Activated CD8-positive, alpha-beta T cell treated with anti-CD3 and anti-CD28 coated beads, Interleukin-2, amount 10 ng/mL, durations not matched to agents 7 days and 5 days (primary cell): ENCODE measurements around the gene PPM1J. TPM values are rescaled to one million over a fixed set of nuclear protein-coding genes. Genes with fewer than 3 reads are reported as not detected.

ENCODE experiments used
- ATAC-seq: fragments of 150-1000 bp; cut with Tn5 transposase; one replicate; pipeline ENCODE4 v1.10.0; 2021; ENCODE audit warnings: moderate library complexity
- CTCF ChIA-PET: fragments of 350-600 bp; sonication (Branson Sonifier 250); formaldehyde crosslinking; loops from one replicate; lab custom pipeline; 2021; ENCODE audit warnings: antibody characterized with exemption; lab: Charles Lee
- POLR2A ChIA-PET: fragments of 350-600 bp; sonication (Branson Sonifier 250); formaldehyde crosslinking; loops from one replicate; lab custom pipeline; 2021; ENCODE audit warnings: antibody characterized with exemption; lab: Charles Lee
- DNase-seq: peaks from one replicate; pipeline ENCODE4 v3.0.0-alpha.2; 2020
- H3K27ac Mint-ChIP-seq: one replicate; pipeline ENCODE4 v1.8.0; 2021; ENCODE audit warnings: mild to moderate bottlenecking, mixed read lengths
- H3K27me3 Mint-ChIP-seq: one replicate; pipeline ENCODE4 v1.8.0; 2021; ENCODE audit warnings: low read depth, mixed read lengths
- H3K36me3 Mint-ChIP-seq: one replicate; pipeline ENCODE4 v1.8.0; 2021; ENCODE audit warnings: low read depth, mixed read lengths
- H3K4me1 Mint-ChIP-seq: one replicate; pipeline ENCODE4 v1.8.0; 2021; ENCODE audit warnings: low read depth, mixed read lengths
- H3K4me3 Mint-ChIP-seq: one replicate; pipeline ENCODE4 v1.8.0; 2021; ENCODE audit warnings: mild to moderate bottlenecking, mixed read lengths
- H3K9me3 Mint-ChIP-seq: one replicate; pipeline ENCODE4 v1.8.0; 2022; ENCODE audit warnings: mixed read lengths; ENCODE audit not compliant: insufficient read depth
- total RNA-seq, 2 experiments: library from RNA; stranded (reverse); gene quantifications; one replicate each; pipeline ENCODE4 v1.2.3, GENCODE V29; 2021

The PPM1J gene
- total RNA-seq, 2 experiments from 2014 or later = not detected

DNA sequence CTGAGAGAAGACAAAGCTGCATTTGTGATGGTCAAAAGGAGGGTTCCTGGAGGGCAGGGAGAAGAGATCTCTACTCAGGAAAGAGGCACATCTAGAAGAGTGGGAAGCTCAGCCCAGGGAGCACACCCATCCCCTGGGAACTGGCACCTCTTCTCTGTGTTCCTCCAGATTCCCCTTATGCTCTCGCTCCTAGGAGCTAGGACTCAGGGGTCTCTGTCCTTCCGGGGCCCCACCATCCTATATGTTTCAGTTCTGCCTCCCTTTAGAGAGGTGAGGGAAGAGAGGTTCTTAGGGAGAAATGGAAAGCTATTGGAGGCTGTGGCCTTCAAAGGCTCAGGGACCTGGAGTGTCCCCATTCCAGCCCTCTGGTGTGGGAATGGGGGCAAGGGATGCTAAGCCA, 4.6 kb upstream of the PPM1J start:
- H3K4me3 Mint-ChIP-seq = no peak overlapping the region
- CTCF ChIA-PET = interaction anchor here (0.5 to 9.8 kb wide), 10 partner anchors 11 to 1200 kb away, joined by 3 to 173 read pairs (median 6); partner anchors contain the start of gene LRIG2
- no peak for ATAC-seq
- POLR2A ChIA-PET = no interaction called here
- no peak for DNase-seq
- H3K27ac Mint-ChIP-seq = no peak overlapping the region
- no peaks in the 10 kb centered on the region for H3K9me3 Mint-ChIP-seq
- H3K4me1 Mint-ChIP-seq = peaks cover 30% of the 10 kb centered on the region
- H3K27me3 Mint-ChIP-seq = peaks cover 28% of the 10 kb centered on the region
- H3K36me3 Mint-ChIP-seq = no peaks in the 10 kb centered on the region

DNA sequence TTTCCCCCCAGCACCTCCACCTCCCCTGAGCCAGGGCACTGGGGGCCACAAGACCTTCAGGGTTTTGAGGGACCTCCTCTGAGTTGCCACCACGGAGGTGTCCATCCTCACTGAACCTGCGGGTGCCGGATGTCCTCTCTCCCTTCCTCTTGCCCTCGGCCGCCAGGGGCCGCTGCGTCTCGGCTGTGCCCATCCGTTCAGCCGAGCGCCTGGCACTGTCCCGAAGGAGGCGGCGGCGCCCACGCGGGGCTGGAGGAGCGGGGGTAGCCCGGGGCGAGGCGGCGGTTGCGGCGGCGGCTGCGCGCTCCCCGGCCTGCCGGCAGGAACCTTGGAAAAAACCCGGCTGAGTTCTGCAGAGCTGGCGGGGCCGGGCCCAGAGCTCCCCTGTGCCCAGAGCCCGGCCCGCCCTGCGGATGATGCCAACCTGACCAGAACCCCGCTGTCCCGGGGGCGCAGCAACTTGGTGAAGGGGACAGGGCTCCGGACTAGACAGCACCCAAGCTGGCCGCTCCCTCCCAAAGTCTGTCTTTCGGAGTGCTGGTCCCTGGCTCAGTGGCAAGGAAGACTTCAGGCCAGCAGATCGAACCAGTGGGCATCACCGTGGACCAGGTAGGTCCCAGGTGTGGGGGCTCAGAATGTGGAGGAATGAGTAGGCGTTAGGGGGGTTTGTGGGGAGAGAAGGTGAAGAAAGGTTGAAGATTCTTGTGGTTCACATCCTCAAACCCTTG, 3.7 kb upstream of the PPM1J start:
- H3K36me3 Mint-ChIP-seq = no peaks in the 10 kb centered on the region
- peak overlapping the region; percentile 43 for H3K4me3 Mint-ChIP-seq
- H3K27me3 Mint-ChIP-seq = peaks cover 34% of the 10 kb centered on the region
- peaks cover 38% of the 10 kb centered on the region for H3K4me1 Mint-ChIP-seq
- no peak overlapping the region for H3K27ac Mint-ChIP-seq
- DNase-seq = peak; percentile 82
- CTCF ChIA-PET = interaction anchor here (0.6 to 9.8 kb wide), 17 partner anchors 9 to 354 kb away, joined by 3 to 173 read pairs (median 4); partner anchors contain the start of gene LRIG2
- ATAC-seq = peak; percentile 29
- POLR2A ChIA-PET = no interaction called here
- no peaks in the 10 kb centered on the region for H3K9me3 Mint-ChIP-seq

DNA sequence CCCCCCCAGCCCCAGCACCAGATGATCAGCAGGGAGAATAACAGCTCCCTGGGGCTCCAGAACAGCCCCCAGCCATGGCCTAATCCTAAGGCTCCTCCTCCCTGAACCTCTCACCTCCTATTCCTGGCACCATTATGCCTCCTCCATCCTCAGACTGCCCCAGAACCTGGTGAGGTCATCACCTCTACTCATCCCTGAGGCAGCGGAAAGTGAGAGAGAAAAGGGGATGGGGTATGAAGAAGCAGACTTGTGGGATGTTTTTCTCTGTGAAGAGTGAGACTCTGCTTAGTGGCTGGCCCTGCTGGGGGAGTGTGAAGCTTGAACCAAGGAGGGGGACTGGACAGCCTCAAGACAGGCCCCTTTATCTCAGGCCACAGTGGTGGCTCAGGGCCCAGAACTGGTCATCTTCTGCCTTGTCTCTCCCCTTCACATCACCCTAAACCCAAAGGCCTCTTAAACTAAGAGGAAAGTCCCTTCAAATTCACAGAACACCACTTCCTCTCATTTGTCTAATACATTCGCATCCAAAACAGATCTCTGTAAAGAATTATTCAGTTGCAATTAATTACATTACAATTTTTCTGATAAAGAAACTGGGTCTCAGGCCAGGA, 2.2 kb upstream of the PPM1J start:
- ATAC-seq = no peak
- ChIA-PET POLR2A (no interaction called here), CTCF (interaction anchor here (1.0 to 9.8 kb wide), 14 partner anchors 9 to 953 kb away, joined by 3 to 173 read pairs (median 16); partner anchors contain the start of genes LRIG2 and MOV10)
- H3K27ac Mint-ChIP-seq = no peak overlapping the region
- H3K9me3 Mint-ChIP-seq = no peaks in the 10 kb centered on the region
- no peak overlapping the region for H3K4me3 Mint-ChIP-seq
- DNase-seq = no peak
- no peaks in the 10 kb centered on the region for H3K36me3 Mint-ChIP-seq
- H3K4me1 Mint-ChIP-seq = peaks cover 28% of the 10 kb centered on the region
- peaks cover 40% of the 10 kb centered on the region for H3K27me3 Mint-ChIP-seq

DNA sequence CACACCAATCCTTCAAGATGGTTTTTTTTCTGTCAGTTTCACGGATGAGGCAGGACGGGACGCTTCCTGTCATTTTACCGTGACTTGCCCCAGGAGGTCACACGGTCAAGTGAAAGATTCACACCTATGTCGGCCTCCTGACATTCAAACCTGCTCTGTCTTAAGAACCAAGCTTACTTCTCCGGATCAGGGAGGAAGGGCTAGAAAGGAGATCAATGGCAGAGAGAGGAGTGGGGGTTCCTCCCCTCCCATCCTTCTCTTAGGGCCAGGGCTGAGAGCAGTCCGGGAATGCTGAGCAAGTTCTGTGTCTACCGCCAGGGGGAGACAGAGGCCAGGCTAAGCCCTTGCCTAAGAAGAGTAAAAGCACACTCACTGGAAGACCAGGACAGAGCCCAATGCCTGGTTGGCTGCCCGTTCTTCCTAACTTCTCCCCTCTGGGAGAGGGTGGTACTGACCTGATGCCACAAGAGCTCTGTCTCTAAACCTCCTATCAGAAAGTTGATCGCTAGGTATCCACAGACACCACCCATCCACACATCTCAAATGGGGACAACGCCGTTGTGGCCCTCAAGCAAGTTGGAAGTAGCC, 1.1 kb upstream of the PPM1J start:
- Mint-ChIP-seq H3K4me1 (peaks cover 28% of the 10 kb centered on the region), H3K9me3 (no peaks in the 10 kb centered on the region), H3K36me3 (no peaks in the 10 kb centered on the region), H3K27me3 (peaks cover 35% of the 10 kb centered on the region), H3K4me3 (peak overlapping the region; percentile 81), H3K27ac (no peak overlapping the region)
- ChIA-PET CTCF (interaction anchor here (0.5 to 9.8 kb wide), 32 partner anchors 8 to 954 kb away, joined by 3 to 173 read pairs (median 5); partner anchors contain the start of genes LRIG2 and MOV10), POLR2A (interaction anchor here (1.1 to 2.7 kb wide), 5 partner anchors 12 to 356 kb away, joined by 3 to 10 read pairs (median 8); partner anchors contain the start of genes LRIG2, MOV10 and SLC16A1)
- ATAC-seq (peak; percentile 24), DNase-seq (peak; percentile 83)

DNA sequence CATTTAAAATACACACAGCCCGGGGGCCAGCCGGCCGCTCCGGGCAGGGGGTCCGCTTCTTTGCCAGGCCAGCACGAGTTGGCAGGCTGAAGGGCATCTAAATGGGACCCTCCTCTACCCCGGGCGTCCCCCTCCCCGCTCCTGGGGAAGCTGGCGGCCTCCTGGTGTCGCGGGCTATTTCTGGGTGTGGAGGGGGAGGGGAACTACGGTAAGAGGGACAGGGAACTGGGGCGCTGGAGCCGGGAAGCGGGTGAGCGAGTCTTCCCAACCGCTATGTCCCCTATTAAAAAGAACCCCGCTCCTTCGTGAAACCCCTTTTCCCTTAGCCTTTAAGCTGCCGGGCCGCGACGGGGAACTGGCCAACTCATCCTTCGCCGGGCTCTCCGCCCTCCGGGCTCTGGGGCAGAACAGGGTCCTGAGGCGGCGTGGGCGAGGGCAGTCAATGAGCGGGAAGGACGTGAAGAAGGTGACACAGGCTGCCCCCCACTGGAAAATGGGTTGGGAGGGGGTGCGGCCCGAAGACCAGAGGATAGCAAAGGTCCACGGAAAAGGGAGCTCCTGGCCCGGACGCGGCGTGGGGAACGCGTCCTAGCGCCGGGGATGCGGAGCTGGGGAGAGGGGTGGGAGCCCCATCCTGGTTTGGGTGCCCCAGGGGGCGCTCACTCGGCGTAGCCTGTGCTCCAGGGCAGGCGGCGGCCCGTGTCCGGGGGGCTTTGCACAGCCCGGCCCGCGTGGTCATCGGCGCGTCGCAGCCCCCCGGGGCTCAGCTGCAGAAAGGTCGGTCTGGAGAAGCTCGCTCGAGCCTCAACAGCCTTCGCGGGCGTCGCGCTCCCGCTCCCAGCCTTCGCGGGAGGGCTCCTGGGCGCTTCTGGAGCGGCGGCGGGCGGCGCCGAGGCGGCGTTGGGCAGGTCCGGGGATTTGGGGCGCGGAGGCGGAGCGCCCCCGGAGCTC, 544 bp downstream of the PPM1J start:
- ChIA-PET POLR2A (interaction anchor here (0.7 to 2.7 kb wide), 6 partner anchors 10 to 242 kb away, joined by 3 to 10 read pairs (median 5); partner anchors contain the start of genes MOV10 and SLC16A1), CTCF (interaction anchor here (0.8 to 9.8 kb wide), 21 partner anchors 12 to 962 kb away, joined by 3 to 173 read pairs (median 5); partner anchors contain the start of genes LRIG2 and MOV10)
- peaks cover 28% of the 10 kb centered on the region for H3K4me1 Mint-ChIP-seq
- peak; percentile 2 for ATAC-seq
- H3K4me3 Mint-ChIP-seq = peak overlapping the region; percentile 60
- H3K27ac Mint-ChIP-seq = no peak overlapping the region
- DNase-seq = no peak
- peaks cover 35% of the 10 kb centered on the region for H3K27me3 Mint-ChIP-seq
- no peaks in the 10 kb centered on the region for H3K36me3 Mint-ChIP-seq
- no peaks in the 10 kb centered on the region for H3K9me3 Mint-ChIP-seq

DNA sequence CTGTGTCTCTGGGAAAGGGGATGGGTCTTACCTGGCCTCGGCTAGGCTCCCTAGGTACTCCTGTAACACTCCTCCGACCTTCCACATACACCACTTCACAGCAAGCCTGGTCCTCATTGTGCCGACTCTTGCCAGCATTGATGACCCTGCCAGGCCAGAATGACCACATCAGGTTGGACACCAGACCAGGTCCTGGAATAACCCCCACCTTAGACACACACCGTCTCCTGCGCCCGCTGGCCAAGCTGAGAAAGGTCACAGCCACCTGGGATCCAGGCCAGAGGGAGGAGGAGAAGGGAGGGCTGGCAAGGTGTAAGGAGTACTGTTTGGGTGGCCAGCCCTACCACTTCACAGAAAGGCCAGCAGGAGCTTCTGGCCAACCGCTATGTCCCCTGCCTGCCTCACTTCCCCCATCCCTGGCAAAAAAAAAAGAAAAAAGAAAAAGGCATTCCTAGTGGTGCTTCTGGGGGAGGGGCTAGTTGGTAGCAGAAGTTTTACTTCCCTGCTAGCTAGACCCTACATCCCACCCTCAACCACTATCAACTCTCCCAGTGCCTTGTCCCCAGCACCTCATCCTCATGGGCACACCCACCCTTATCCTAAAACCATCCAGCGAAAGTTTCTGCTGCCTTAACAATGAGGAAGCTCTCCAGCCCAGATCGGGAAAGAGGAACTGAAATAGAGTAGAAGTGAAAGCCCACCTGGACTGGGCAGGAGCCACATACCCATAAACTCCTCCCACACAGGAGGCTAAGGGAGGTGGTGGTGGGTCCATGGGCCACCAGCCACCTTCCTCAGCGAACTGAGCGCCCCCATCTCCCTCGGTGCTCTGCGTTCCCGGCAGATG, 1.4 kb downstream of the PPM1J start:
- H3K36me3 Mint-ChIP-seq = no peaks in the 10 kb centered on the region
- no peak overlapping the region for H3K27ac Mint-ChIP-seq
- no peak for DNase-seq
- H3K4me3 Mint-ChIP-seq = peak overlapping the region; percentile 60
- no peaks in the 10 kb centered on the region for H3K9me3 Mint-ChIP-seq
- ChIA-PET POLR2A (interaction anchor here (0.7 to 2.7 kb wide), 2 partner anchors 93 to 96 kb away, joined by 3 to 10 read pairs; no protein-coding TSS in a partner anchor), CTCF (interaction anchor here (1.4 to 9.8 kb wide), 6 partner anchors 8 to 323 kb away, joined by 3 to 173 read pairs (median 22); partner anchors contain the start of gene MOV10)
- no peak for ATAC-seq
- peaks cover 36% of the 10 kb centered on the region for H3K27me3 Mint-ChIP-seq
- H3K4me1 Mint-ChIP-seq = peaks cover 28% of the 10 kb centered on the region

DNA sequence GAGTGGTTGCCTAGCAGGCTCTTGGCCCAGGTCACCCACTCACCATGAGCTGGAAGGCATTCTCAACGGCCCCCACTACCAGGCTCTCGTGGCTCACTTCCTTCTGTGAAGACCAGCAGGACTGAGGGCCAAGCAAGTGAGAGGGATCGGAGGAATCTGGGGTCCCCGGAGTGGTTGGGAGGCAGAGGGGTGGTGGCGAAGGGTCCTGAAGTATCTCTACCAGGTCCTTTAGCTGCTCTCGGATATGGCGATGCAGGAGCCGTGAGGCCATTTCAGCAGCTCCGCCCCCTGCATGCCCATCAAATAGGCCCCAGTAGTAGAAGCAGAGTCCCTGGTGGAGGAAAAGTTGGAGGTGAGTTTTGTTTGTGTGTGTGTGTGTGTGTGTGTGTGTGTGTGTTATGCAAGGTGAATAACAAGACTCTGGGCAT, 2.4 kb downstream of the PPM1J start:
- Mint-ChIP-seq H3K9me3 (no peaks in the 10 kb centered on the region), H3K27ac (no peak overlapping the region), H3K4me3 (no peak overlapping the region), H3K4me1 (peaks cover 26% of the 10 kb centered on the region), H3K27me3 (peaks cover 43% of the 10 kb centered on the region), H3K36me3 (no peaks in the 10 kb centered on the region)
- POLR2A ChIA-PET = no interaction called here
- CTCF ChIA-PET = interaction anchor here (1.4 kb wide), 1 partner anchor 9 kb away, joined by 3 read pairs; no protein-coding TSS in a partner anchor
- no peak for ATAC-seq
- DNase-seq = no peak

DNA sequence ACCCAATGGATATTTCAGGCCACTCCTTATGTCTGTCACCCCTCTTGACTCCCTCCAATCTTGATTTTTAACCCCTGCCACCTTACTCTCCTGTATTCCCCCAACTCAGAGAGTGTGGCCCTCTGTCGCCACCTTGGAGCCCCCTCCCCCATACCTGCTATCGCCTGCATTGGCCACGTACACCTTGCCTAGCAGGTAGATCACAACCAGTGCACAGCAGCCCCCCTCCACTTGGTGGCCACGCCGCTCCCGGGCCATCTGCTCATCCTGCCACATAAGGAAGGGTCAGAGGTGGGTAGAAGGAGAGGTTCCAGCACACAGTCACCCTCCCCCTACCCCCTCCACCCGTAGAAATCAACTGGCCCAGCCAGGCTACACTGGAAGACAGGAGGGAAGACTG, 2.9 kb downstream of the PPM1J start:
- ChIA-PET POLR2A (no interaction called here), CTCF (interaction anchor here (2.2 kb wide), 1 partner anchor 210 kb away, joined by 8 read pairs; no protein-coding TSS in a partner anchor)
- ATAC-seq = no peak
- no peak overlapping the region for H3K4me3 Mint-ChIP-seq
- no peaks in the 10 kb centered on the region for H3K36me3 Mint-ChIP-seq
- H3K27me3 Mint-ChIP-seq = peaks cover 47% of the 10 kb centered on the region
- no peaks in the 10 kb centered on the region for H3K9me3 Mint-ChIP-seq
- no peak overlapping the region for H3K27ac Mint-ChIP-seq
- no peak for DNase-seq
- peaks cover 24% of the 10 kb centered on the region for H3K4me1 Mint-ChIP-seq

DNA sequence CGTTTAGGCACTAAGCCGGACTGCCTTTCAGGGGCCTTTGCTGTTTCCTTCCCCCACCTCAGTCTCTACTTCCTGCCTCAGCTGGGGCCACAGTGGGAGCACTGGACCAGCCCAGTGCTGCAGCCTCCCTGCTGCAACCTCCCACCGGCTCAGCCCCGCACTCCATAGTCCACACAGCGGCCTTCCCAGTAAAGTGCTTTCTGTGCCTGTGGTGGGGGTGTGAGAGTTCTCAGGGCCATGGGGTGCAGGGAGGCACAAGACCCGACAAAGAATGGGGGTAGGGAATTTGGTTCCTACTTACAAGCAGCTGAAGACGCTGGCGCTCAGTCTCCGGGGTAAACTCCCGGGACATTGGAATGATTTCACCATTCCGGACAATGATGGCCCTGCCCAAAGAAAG, 3.5 kb downstream of the PPM1J start:
- peaks cover 47% of the 10 kb centered on the region for H3K27me3 Mint-ChIP-seq
- DNase-seq (no peak), ATAC-seq (no peak)
- no peaks in the 10 kb centered on the region for H3K36me3 Mint-ChIP-seq
- CTCF ChIA-PET = interaction anchor here (1.6 to 5.5 kb wide), 3 partner anchors 92 to 321 kb away, joined by 5 to 49 read pairs (median 8); no protein-coding TSS in a partner anchor
- no peaks in the 10 kb centered on the region for H3K9me3 Mint-ChIP-seq
- POLR2A ChIA-PET = no interaction called here
- peaks cover 24% of the 10 kb centered on the region for H3K4me1 Mint-ChIP-seq
- H3K27ac Mint-ChIP-seq = no peak overlapping the region
- H3K4me3 Mint-ChIP-seq = no peak overlapping the region

DNA sequence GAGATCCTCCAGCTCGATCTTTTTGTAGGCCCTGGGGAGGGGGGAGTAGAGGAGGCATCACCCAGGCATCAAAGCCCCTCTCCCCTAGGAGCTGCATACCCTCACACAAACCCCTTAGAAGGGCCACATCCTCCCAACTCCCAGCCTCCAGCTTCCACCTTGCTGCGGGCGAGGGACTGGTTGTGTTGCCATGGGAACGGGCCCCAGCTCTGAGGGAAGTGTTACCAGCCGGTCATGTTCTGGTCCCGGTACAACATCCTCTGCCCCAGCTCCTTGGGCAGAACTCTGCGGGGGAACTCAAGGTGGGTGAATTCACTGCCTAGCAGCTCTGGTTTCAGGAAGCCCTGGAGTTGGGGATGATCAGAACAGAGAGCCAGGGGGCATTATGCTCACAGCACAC, 4.1 kb downstream of the PPM1J start:
- ChIA-PET POLR2A (no interaction called here), CTCF (interaction anchor here (1.6 to 5.5 kb wide), 3 partner anchors 93 to 320 kb away, joined by 5 to 49 read pairs (median 8); no protein-coding TSS in a partner anchor)
- Mint-ChIP-seq H3K4me3 (no peak overlapping the region), H3K4me1 (peaks cover 24% of the 10 kb centered on the region), H3K27me3 (peaks cover 47% of the 10 kb centered on the region), H3K36me3 (no peaks in the 10 kb centered on the region), H3K9me3 (no peaks in the 10 kb centered on the region), H3K27ac (no peak overlapping the region)
- DNase-seq = no peak
- ATAC-seq = no peak
